HuH-7.5 (cell line): ENCODE data around the gene COMT.
A peak's percentile ranks its signal among the peaks of the same experiment; 100 is the strongest.
"Not testable (repeated sequence)": the region's sequence is repeated elsewhere in the genome, so short reads cannot be mapped to it uniquely, and the experiment has no call there.

Source experiments
- DNase-seq: peaks from one replicate; pipeline ENCODE4 v3.0.0; 2011; ENCODE audit warnings: low spot score

Gene COMT

GRCh38 chr22:19941365-19942082 is at the start of gene COMT, which contains the start of gene TXNRD2:
TSS of gene COMT (plus strand) at chr22:19941772. CDS start at chr22:19962527, 20,755 bp downstream.
TSS of gene TXNRD2 (minus strand) at chr22:19941818. CDS start at chr22:19941803, 15 bp downstream.
- peak; percentile 79 for DNase-seq

- peak; percentile 44 for DNase-seq
These were observed 49.2 kb upstream of the COMT start for GRCh38 chr22:19892257-19892879.

GRCh38 chr22:19892925-19893324 is 48.6 kb upstream of the COMT start:
- no peak for DNase-seq

- DNase-seq: no peak
These were observed 48.2 kb upstream of the COMT start for GRCh38 chr22:19893363-19893762.

GRCh38 chr22:19895160-19895849 is 46.3 kb upstream of the COMT start:
- no peak for DNase-seq

- DNase-seq: no peak
These were observed 44.8 kb upstream of the COMT start for GRCh38 chr22:19896665-19897355.

GRCh38 chr22:19897726-19898125 is 43.8 kb upstream of the COMT start:
- DNase-seq: no peak

GRCh38 chr22:19898145-19898544 is 43.4 kb upstream of the COMT start:
- DNase-seq: no peak

GRCh38 chr22:19898831-19899567 is 42.6 kb upstream of the COMT start:
- DNase-seq: no peak

- no peak for DNase-seq
These were observed 40.7 kb upstream of the COMT start for GRCh38 chr22:19900707-19901436.

- DNase-seq: no peak
These were observed 39.9 kb upstream of the COMT start for GRCh38 chr22:19901577-19902244.

GRCh38 chr22:19902245-19902715 is 39.3 kb upstream of the COMT start:
- no peak for DNase-seq

- DNase-seq: no peak
These were observed 38.5 kb upstream of the COMT start for GRCh38 chr22:19903031-19903430.

GRCh38 chr22:19903513-19903912 is 38.1 kb upstream of the COMT start:
- no peak for DNase-seq

GRCh38 chr22:19904174-19904856 is 37.3 kb upstream of the COMT start:
- no peak for DNase-seq

GRCh38 chr22:19904935-19905334 is 36.6 kb upstream of the COMT start:
- DNase-seq: no peak

GRCh38 chr22:19905347-19906276 is 36.0 kb upstream of the COMT start:
- DNase-seq: no peak

GRCh38 chr22:19906864-19907263 is 34.7 kb upstream of the COMT start:
- not testable (repeated sequence) for DNase-seq

- DNase-seq: not testable (repeated sequence)
These were observed 33.7 kb upstream of the COMT start for GRCh38 chr22:19907902-19908301.
